Spleen (tissue), 7 donors: ENCODE measurements around the gene POLD2.

Experiments used
- POLR2A ChIP-seq, 3 donors: fragments of 450-650 bp; IDR thresholded peaks; one replicate each; pipeline ENCODE4 v1.5.1; 2017; ENCODE audit warnings: antibody characterized with exemption in 3 of 3, mild to moderate bottlenecking in 1 of 3
- POLR2AphosphoS5 ChIP-seq, 3 donors: sonication (generic); formaldehyde crosslinking; IDR thresholded peaks; one replicate each; pipeline ENCODE4 v1.5.1; 2017; ENCODE audit warnings: antibody characterized with exemption in 3 of 3
- TF ChIP-seq, protein P1 (sequence below), 11 experiments: fragments of 200-600 bp in 7 of 11; fragments of 450-650 bp in 4 of 11; sonication (generic) in 4 of 11; IDR thresholded peaks in 8 of 11; conservative IDR thresholded peaks in 3 of 11; 1 replicate in 7 of 11; 2 replicates in 4 of 11; pipeline versions ENCODE4 v1.4.0 to v1.8.0; 2016 to 2021; ENCODE audit warnings: antibody characterized with exemption in 11 of 11, inconsistent platforms in 4 of 11, mild to moderate bottlenecking in 1 of 11
- donor health status: DM: no; HTN: no; CAD: no; lungs with moderate emphysema.
- donor health status: DM: no; HTN: no; CAD: no.
- donor health status: DM: no; HTN: no; CAD: no.

DNA sequence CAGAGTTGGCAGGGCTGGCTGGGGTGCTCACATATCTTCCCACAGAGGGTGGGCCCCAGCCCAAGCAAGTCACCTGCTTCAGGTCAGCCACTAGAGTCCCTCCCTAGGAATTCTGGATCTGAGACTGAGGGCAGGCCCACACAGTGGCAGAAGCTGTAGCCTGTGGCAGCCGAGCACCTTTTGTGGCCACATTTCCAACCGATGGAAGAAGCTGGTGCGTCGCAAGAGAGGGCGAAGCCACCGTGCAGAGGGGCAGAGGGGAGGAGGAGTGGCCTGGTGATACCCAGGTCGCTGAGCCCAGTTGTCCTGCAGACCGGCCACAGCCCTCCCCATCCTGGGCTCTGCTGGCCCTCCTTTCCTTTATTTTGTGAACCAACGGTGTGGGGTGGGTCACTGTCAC is 46.3 kb downstream of the POLD2 start:
- TF ChIP-seq, protein P1, sequence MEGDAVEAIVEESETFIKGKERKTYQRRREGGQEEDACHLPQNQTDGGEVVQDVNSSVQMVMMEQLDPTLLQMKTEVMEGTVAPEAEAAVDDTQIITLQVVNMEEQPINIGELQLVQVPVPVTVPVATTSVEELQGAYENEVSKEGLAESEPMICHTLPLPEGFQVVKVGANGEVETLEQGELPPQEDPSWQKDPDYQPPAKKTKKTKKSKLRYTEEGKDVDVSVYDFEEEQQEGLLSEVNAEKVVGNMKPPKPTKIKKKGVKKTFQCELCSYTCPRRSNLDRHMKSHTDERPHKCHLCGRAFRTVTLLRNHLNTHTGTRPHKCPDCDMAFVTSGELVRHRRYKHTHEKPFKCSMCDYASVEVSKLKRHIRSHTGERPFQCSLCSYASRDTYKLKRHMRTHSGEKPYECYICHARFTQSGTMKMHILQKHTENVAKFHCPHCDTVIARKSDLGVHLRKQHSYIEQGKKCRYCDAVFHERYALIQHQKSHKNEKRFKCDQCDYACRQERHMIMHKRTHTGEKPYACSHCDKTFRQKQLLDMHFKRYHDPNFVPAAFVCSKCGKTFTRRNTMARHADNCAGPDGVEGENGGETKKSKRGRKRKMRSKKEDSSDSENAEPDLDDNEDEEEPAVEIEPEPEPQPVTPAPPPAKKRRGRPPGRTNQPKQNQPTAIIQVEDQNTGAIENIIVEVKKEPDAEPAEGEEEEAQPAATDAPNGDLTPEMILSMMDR (IDR thresholded peaks at IDR 0.05 in 8 of 11, conservative IDR thresholded peaks at IDR 0.05 in 3 of 11) = no peak
- no peak for TF ChIP-seq POLR2A (IDR thresholded peaks at IDR 0.05)
- TF ChIP-seq POLR2AphosphoS5 (IDR thresholded peaks at IDR 0.05) = peak in 1 of 3 donors; percentile 16
